ENCODE results near the gene NOTCH2.
"Not testable (repeated sequence)": the region's sequence is repeated elsewhere in the genome, so short reads cannot be mapped to it uniquely, and the experiment has no call there.

Gene NOTCH2

DNA sequence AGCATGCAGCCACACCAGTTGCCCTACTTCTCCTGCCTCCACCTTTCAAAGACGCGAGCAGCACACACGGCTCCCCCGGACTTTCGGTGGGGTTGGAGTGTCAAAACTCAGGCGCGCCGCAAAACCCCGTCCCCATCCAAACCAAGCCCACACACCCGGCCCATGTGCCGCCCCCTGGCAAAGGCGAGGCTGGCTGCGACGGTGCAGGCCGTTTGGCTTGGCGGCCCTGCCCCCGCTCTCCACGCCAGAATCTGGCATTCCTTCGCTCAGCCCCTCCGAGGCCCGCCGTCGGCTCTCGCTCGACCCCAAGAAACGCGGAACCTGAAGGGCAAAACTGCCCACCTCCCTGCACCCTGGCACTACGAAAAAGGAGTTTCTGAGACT is 787 bp downstream of the NOTCH2 start:
- not testable (repeated sequence) for DNase-seq (ENCODE audit: low spot score)

DNA sequence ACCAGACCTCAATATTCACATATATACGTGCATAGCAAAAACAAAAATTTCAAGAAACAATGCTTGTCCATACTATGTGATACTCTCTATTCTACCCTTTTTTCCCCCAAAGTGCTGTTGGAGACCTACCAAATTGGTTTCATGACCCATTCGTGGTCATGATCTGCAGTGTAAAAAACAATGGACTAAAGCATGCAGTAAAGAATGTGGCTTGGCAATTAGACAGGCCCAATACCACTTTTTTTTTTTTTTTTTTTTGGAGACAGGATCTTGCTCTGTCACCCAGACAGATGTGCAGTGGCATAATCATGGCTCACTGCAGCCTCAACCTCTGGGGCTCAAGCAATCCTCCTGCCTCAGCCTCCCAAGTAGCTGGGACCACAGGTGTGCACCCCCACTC is 21.3 kb downstream of the NOTCH2 start:
- not testable (repeated sequence) for DNase-seq (ENCODE audit: low spot score)

DNA sequence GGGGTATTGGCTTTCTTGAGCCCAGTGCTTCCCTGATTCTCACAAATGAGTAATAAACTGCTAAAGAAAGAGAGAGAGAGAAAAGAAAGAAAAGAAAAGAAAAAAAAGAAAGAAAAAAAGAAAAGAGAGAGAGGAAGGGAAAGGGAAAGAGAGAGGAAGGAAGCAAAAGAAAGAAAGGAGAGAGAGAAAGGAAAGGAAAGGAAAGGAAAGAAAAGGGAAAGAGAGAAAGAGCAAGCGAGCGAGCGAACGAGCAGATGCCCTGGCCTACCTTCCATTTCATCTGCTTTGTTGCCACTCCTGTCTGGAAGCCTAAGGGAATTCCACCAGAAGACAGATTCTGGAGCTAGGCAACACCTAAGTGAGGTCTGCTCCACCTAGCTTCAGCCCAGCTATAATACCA is 27.7 kb downstream of the NOTCH2 start:
- not testable (repeated sequence) for DNase-seq (ENCODE audit: low spot score)

DNA sequence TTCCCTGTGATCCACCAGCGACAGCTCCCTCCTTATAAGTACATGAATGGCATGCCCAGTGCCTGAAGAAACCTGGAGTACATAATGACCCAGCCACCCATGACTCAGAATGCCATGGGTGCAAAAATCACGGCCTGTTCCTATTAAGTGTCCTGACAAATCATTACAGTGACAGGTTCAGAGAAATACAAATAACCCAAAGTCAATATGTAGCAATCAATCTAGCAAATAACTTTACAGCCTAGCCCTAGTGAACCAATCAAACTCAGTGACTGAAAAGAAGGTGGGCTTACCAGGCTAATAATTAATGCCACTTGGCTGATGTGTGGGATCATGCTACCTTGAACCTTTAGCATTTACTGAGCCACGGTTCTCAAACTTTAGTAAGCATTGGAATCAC is 37.2 kb downstream of the NOTCH2 start:
- not testable (repeated sequence) for DNase-seq (ENCODE audit: low spot score)

DNA sequence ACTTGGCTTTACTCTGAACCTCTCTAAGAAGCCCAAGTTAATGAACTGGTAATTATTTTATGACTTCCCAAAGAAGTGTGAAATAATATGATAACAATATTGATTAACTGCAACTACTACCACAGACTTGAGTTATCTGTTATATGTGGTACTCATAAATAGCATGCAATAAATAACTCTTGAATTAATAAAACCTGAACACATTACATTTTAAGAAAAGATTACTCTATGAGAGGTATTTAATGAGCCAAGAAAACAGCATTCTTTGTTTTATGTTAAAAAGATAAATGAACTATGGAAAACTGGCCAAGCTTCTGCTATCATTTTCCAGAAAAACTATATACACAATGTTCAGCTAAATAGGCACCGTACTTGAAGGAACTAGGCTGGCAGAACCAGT is 45.7 kb downstream of the NOTCH2 start:
- not testable (repeated sequence) for DNase-seq (ENCODE audit: low spot score)

DNA sequence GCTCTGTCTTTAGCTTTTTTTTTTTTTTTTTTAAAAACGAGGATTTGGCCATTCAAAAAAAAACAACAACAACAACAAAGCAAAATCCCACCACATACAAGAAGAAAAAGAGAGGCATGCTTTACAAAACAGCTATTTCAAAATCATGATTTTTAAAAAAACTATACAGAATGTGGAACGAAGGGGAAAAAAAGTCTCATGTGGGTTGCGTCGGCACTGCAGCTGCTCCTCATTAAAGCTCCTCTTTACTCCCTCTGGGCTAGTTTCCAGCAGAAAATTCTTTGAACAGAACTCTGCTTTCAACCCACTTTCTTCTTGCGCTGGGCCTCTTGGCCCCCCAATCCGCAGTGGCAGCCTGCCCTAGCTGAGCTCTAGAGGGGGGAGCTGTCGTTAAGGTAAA is 54.5 kb downstream of the NOTCH2 start:
- not testable (repeated sequence) for DNase-seq (ENCODE audit: low spot score)

DNA sequence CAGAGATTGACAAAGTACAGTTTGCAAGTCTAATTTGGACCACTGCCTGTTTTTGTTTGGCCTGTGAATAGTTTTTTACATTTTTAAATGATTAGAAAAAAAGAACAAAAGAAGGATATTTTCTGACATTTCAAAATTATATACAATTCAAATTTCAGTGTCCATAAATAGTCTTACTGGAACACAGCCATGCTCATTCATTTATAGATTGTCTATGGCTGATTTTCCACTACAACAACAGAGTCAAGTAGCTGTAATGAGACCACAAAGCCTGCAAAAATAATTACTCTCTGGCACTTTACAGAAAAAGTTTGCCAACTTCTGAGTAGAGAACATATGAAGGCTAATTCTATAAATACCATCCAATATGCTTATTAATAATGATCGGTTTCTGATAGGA is 61.1 kb downstream of the NOTCH2 start:
- DNase-seq (ENCODE audit: low spot score) = not testable (repeated sequence)

DNA sequence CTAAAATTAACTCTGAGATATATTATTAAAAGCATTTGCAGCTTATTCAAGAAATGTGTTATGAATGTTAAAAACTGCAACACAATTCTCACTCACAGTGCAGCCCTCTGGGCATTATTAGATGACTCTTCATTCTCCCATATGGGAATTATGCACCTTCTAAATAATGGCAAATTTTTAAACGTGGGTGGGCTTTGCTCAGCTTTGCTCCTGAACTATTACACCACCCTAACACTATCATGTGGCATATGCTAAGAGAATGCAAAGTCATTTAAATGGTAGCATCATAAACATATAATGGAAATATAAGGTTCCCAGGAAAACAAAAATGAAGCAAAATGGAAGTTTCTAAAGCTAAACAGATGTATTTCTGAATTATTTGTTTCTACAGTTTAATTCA is 61.6 kb downstream of the NOTCH2 start:
- not testable (repeated sequence) for DNase-seq (ENCODE audit: low spot score)

DNA sequence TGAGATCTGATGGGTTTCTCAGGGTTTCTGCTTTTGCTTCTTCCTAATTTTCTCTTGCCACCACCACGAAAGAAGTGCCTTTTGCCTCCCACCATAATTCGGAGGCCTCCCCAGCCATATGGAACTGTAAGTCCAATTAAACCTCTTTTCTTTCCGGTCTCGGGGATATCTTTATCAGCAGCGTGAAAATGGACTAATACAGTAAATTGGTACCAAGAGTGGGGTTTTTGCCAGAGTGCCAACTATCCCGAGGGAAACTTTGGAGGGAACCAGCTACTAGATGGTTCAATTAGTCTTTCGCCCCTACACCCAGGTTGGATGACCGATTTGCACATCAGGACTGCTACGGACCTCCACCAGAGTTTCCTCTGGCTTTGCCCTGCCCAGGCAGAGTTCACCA is 68.4 kb downstream of the NOTCH2 start:
- DNase-seq (ENCODE audit: low spot score) = not testable (repeated sequence)

DNA sequence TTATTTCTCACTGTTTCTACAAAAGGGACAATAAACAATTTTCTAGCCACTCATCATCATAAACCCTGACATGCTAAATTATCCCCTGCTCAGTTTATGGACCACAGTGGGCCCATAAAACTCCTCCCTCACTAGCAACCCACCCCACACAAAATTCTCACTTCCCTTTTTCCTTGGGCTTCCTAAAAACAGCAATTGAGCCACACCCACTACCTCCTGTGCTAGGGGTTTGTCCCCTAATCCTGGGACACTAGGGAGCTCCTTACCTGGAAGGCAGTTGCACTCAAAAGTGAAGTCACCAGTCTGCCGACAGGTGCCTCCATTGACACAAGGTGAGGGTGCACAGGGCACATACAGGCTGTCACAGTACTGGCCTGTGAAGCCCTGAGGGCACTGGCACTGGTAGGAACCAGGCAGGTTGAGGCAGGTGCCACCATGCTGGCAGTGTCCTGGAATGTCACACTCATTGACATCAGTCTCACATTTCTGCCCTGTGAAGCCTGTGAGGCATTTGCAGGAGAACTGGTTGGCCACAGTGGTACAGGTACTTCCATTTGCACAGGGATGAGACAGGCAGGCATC is 72.6 kb downstream of the NOTCH2 start:
- not testable (repeated sequence) for DNase-seq (ENCODE audit: low spot score)

DNA sequence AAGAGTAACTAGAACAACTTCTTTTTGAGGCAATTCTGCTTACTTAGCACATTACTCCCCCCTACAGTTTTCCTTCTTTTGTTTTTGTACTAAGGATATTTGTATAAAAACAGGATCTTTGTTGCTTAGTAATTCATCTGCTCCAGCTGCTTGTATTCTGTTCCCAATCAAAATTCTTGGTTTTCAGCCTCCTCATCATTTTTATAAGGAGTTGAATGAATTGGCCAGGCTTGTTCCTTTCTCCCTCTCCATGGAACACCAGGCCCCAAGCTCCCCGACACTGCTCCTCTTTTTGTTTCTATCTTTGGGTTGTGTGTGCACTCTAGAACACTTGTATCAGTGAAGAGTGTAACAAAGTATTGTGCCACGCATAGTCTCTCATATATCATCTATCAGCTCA is 73.5 kb downstream of the NOTCH2 start:
- DNase-seq (ENCODE audit: low spot score) = not testable (repeated sequence)

DNA sequence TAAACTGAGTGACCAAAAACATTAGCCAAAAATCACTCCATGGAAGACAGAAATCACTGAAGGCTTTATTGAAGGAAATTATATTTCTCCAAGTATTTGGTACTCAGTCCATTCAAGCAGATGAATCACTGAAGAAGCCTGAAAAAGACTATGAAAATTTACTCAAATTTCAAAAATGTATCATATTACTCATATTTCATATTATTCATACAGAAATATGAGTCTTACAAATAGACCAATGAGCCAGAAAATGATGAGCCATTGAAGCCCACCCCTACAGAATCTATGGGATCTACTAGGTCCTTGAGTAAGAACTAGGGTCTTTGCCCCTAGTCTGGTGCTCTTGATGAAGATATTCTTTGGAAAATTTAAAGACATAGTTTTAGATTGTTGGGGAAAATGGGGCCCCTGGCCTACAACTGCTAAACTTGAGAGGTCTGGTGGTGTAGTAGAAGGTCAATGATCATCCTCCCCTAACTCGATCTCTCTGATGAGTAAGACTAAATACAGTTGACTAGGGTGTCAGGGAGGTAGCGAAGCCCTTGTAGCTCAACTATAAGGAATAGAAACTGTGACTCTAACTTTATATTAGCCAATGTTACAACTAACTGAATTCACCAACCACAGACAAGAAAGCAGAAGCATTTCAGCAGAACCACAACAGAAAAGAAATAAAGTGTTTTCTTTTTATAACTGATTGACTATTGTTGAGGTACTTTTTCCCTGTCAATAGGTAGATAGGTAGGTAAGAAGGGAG is 81.0 kb downstream of the NOTCH2 start:
- no peak for DNase-seq (ENCODE audit: low spot score)

DNA sequence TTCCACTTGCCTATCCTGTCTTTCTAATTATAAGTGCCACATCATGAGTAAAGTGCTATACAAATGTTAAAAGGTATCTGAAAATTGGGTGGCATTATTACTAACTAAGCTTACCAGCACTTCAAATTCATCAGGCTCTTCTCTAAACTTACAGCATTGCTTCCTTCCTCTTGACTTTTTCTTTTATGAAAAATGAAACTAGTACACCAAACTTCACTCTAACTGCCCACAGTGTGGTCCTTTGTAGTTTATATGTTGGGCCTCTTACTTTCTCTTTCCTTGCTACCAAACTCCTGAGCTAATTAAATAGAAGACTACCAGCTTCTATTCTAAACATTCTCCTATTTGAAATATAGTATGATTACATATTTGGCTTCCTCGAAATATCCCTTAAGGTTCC is 81.8 kb downstream of the NOTCH2 start:
- DNase-seq (ENCODE audit: low spot score) = no peak

DNA sequence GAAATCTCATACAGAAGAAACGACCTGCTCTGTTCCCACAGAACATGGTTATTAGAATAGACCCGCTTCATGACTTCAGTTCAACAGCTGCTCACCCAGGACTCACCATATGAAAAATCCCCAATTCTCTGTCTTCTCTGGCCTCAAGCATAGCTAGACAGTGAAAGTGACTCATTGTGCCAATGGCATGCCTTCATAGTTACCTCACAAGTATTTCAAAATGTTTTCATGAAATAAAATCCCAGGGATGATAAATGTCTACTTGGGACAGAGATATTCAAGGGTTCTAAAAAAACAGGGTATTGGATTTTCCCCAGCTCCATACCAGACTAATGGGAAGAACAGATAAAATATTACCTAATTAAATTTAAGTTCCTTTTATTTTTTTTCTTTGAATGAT is 82.3 kb downstream of the NOTCH2 start:
- DNase-seq (ENCODE audit: low spot score) = no peak

DNA sequence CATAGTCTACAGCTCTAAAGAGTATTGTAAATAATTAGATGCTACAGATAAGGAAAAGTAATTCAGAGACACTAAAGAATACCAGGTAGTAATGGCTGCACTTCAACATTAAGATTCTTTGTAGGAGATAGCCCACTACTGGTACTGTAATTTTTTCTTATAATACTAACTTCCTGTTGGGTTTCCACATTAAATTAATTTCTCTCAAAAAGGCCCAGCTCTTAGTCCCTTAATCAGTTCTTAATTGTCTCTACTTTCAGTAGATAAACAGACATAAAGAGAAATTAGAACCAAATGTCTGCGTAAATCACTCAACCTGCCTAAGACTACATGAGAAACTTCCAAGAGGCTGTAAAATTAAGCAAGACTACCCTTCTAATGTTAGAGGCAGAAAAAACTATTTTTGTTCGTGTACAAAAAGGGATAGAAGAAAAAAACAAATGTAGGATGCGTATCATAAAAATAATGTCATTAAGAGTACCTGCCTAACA is 83.4 kb downstream of the NOTCH2 start:
- no peak for DNase-seq (ENCODE audit: low spot score)

DNA sequence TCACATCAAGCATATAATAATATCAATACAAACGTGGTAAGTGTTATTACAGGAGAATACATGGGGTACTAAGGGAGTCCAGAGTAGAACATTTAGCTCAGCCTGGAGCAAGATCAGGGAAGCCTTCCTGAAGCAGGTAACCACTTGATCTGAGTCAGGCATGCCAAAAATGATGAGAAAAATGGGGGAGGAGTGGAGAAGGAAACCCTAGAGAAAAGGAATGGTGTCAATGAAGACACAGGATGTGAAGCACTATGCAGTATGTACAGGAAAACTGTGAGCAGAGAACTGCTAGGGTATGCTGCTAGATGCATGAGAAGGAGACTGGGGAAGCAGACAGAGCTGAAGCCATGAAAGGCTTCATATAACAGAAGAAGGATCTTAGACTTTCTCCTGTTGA is 84.7 kb downstream of the NOTCH2 start:
- no peak for DNase-seq (ENCODE audit: low spot score)

DNA sequence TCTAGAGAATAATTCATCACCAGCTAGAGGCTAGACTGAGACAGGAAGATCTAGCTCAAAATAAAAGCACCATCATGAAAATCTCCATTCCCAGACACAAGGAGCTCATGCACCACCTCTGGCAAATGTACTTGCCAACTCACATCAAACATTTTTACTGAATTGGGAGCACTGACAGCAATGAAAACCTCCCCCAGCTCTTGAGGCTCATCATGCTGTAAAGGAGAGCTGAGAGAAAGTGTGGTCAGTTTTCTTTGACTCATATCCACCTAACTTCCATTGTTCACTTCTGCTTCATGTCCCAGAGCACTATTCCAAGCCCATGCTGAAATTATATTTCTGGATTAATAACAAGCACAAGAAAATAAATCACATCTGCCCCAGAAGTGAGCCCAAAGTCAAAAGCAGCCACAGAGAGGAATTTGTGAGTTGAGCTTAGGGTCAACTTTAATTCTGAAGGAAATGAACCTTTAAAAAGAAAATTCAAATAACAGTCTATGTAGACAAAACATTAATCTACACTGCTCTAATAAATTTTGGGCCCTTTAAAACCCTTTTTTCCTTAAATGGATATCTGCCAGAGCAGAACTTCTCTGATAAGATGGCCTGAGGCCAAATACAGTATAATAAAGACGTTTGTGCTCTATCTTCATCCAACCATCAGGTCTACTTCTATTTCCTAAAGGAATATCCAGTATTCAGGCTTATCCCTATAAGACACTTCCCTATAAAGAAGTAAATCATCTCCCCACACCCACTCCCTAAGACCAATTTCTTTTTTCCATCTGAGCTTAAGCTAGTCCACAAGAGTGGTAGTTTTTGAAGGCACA is 87.3 kb downstream of the NOTCH2 start:
- no peak for DNase-seq (ENCODE audit: low spot score)

DNA sequence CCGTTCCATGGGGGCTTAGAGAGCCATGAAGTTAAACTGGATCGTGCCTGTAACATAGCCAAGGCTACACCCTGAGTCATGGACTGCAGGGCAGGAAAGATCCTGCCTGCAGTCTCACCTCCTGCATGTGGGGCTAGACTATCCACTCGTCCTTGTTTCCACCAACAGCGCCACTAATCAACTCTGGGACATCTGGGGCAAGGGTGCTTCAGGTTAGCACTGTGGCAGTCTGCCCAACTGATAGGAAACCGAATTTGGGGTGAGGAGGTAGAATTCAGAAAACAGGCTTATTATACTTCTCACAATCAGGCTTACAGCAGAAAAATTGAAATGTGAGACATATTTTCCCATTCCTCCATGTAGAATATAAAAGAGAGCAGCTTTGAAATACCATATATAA is 88.0 kb downstream of the NOTCH2 start:
- no peak for DNase-seq (ENCODE audit: low spot score)

DNA sequence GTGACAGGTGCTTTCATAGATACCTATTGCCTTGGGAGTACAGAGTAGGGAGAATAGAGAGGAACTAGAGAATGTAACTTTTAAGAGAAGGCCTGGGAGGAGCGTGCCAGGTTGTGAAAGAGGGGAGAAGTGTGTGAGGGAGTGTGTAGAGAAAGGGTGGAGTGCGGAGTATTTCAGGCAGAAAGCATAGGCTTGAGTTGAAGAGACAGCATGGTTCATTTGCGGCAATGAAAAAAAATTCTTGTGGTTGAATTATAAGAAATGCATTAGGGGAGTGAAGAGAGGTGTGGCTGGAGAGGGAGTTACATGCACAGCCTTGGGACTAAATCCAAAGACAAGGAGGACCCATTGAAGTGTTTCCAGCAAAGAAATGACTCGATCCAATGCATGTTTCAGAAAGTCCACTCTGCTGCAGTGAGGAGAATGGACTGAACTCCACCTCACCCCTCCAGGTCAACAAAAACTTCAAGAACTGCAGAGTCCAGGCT is 91.4 kb downstream of the NOTCH2 start:
- DNase-seq (ENCODE audit: low spot score) = no peak

DNA sequence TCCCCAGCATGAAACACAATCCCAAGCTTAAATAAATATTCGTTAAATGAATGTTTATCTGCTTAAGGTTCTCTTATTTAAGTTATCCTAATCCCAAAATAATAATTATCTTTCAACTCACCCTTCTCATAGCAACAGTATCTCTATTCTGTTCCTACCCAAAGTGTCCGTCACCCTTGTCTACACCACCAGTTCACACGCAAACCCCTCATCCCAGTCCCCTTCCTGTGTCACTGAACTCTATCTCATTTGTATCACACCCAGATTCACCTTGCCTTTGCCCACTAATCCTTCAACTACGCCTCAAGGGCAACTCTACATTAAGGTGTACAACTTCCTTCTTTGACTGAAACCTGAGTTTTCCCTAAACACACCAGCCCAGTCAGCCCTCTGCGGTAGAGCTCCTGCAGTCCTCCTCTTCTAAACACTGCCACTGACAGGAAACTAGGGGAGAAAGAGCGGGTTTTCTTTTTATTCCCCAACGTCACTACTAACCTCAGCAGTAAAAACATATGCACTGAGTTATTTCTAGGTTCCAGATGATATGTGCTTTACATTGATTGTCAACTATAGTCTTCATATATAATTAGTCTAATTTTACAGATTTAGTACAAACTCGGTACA is 92.2 kb downstream of the NOTCH2 start:
- DNase-seq (ENCODE audit: low spot score) = not testable (repeated sequence)

DNA sequence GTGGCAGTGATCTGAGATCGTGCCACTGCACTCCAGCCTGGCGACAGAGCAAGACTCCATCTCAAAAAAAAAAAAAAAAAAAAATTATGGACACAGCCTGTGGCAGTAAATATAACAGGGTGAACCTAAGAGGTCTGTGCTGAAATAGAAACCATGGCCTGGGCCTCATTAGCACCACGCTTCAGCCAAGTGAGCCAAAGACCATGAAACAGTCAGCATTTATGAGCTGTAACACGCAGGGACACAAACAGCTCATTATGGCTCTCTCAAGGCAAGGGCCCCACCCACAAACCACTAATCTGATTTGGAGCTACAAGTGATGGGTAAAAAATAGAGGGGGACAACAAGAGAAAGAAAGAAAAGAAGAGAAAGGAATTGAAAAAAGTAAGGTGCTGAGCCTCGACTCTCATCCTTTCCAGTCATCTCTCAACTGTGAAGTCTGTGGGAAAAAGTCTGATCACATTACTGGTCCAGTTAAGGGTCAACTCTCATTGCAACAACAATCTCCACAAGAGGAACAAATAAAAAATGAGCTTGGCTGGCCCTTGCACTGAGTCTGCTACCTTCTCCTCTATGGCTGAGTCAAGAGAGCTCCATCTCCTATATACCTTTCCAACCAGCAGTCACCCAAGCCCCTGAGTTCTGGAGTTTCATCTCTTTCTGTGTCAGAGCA is 93.7 kb downstream of the NOTCH2 start:
- not testable (repeated sequence) for DNase-seq (ENCODE audit: low spot score)

DNA sequence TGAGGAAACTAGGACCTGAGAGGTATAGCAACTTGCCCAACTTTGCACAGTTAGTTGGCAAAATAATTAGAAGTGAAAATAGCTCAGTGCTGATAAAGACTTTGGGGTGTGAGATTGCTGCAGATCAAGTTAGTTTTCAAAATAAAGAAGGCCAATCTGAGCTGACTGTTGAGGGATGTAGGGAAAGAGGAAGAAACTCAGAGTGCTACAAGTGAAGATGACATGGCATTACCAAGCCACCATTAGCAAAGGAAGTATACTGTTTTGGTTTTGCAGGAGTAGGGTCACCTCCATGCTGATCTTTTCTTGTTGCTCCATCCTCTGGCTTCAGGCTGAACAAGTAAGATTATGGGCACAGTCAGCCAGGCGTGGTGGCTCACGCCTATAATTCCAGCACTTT is 94.5 kb downstream of the NOTCH2 start:
- DNase-seq (ENCODE audit: low spot score) = no peak
